GM10248 (cell line): Measurements from ENCODE around the gene ACTN4.

Experiments
- CTCF ChIA-PET: fragments of 300-600 bp; sonication (Branson Sonifier 250); formaldehyde crosslinking; extraction: SDS; loops from one replicate; lab custom pipeline; 2021; ENCODE audit warnings: antibody characterized with exemption; lab: Yijun Ruan, JAX
- POLR2A ChIA-PET: fragments of 350-650 bp; sonication (Branson Sonifier 250); formaldehyde crosslinking; extraction: SDS; loops from one replicate; lab custom pipeline; 2020; ENCODE audit warnings: antibody characterized with exemption; lab: Yijun Ruan, JAX
- DNase-seq: peaks from one replicate; pipeline ENCODE4 v3.0.0; 2012; ENCODE audit errors: extremely low spot score
- CTCF ChIP-seq: IDR thresholded peaks from 2 replicates; pipeline ENCODE4 v1.5.1; 2012; ENCODE audit warnings: mild to moderate bottlenecking, low read depth; ENCODE audit errors: extremely low read depth, missing control alignments, control extremely low read depth

ACTN4 gene

GRCh38 chr19:38653028-38653571, 5.7 kb downstream of the ACTN4 start:
- no peak for DNase-seq
- POLR2A ChIA-PET, result interaction anchor here (0.5 to 1.1 kb wide), 2 partner anchors 10 to 19 kb away, joined by 3 read pairs; no protein-coding TSS in a partner anchor
- TF ChIP-seq CTCF, result no peak
- CTCF ChIA-PET, result interaction anchor here (1.0 to 3.2 kb wide), 3 partner anchors 17 to 109 kb away, joined by 3 to 9 read pairs (median 3); no protein-coding TSS in a partner anchor

- CTCF ChIA-PET, result interaction anchor here (3.2 kb wide), 1 partner anchor 18 kb away, joined by 9 read pairs; no protein-coding TSS in a partner anchor
- POLR2A ChIA-PET, result interaction anchor here (0.7 kb wide), 1 partner anchor 219 kb away, joined by 7 read pairs; no protein-coding TSS in a partner anchor
- TF ChIP-seq CTCF, result no peak
These were observed 7.2 kb downstream of the ACTN4 start for GRCh38 chr19:38654628-38655055.

GRCh38 chr19:38655148-38655824, 7.8 kb downstream of the ACTN4 start:
- CTCF ChIA-PET, result no interaction called here
- POLR2A ChIA-PET, result interaction anchor here (0.7 kb wide), 1 partner anchor 218 kb away, joined by 7 read pairs; no protein-coding TSS in a partner anchor
- peak; percentile 48 for DNase-seq
- TF ChIP-seq CTCF, result no peak

More at GRCh38 chr19:38654628-38655055, 7.2 kb downstream of the ACTN4 start:
- no peak for DNase-seq

- TF ChIP-seq CTCF, result no peak
- CTCF ChIA-PET, result interaction anchor here (1.4 to 6.2 kb wide), 3 partner anchors 11 to 297 kb away, joined by 3 to 30 read pairs (median 8); no protein-coding TSS in a partner anchor
- DNase-seq, result no peak
- POLR2A ChIA-PET, result no interaction called here
These were observed 8.9 kb downstream of the ACTN4 start for GRCh38 chr19:38656171-38656981.

GRCh38 chr19:38657633-38658222, 10.3 kb downstream of the ACTN4 start:
- no peak for DNase-seq
- ChIA-PET CTCF (interaction anchor here (1.4 to 6.2 kb wide), 4 partner anchors 9 to 295 kb away, joined by 3 to 30 read pairs (median 6); no protein-coding TSS in a partner anchor), POLR2A (no interaction called here)
- TF ChIP-seq CTCF, result no peak
